HUES6 (cell line): ENCODE results near the gene APOC3.
"Not testable (repeated sequence)": the region's sequence is repeated elsewhere in the genome, so short reads cannot be mapped to it uniquely, and the experiment has no call there.

Source experiments
- H3K27ac ChIP-seq: 2 replicates; pipeline ENCODE4 v1.7.0; 2013; ENCODE audit warnings: low read depth, mild to moderate bottlenecking, low read length, inconsistent platforms
- H3K27me3 ChIP-seq: 2 replicates; pipeline ENCODE4 v1.6.1; 2013; ENCODE audit warnings: low read length; ENCODE audit not compliant: control insufficient read depth, insufficient read depth
- H3K36me3 ChIP-seq: 2 replicates; pipeline ENCODE4 v1.6.1; 2013; ENCODE audit warnings: low read length; ENCODE audit not compliant: control insufficient read depth, insufficient read depth
- H3K4me1 ChIP-seq: 2 replicates; pipeline ENCODE4 v1.6.1; 2013; ENCODE audit warnings: low read length; ENCODE audit not compliant: control insufficient read depth, insufficient read depth
- H3K4me3 ChIP-seq: 2 replicates; pipeline ENCODE4 v1.5.1; 2013; ENCODE audit warnings: low read depth, low read length
- H3K9ac ChIP-seq: one replicate; pipeline ENCODE4 v1.6.1; 2013; ENCODE audit warnings: mild to moderate bottlenecking, low read length
- H3K9me3 ChIP-seq: 2 replicates; pipeline ENCODE4 v1.6.1; 2013; ENCODE audit warnings: low read depth, low read length; ENCODE audit not compliant: control insufficient read depth, insufficient read depth

APOC3 gene

GRCh38 chr11:116832350-116833290 is 2.9 kb downstream of the APOC3 start:
- Histone ChIP-seq H3K9me3 (0 out of 2 replicates have a peak, but pooled peaks cover 3% of the 10 kb centered on the region), H3K4me1 (peaks cover 33% of the 10 kb centered on the region)

GRCh38 chr11:116833491-116833815 is 3.7 kb downstream of the APOC3 start:
- Histone ChIP-seq H3K27me3 (peaks cover 9% of the 10 kb centered on the region), H3K27ac (no peak overlapping the region), H3K9me3 (0 out of 2 replicates have a peak, but pooled peaks cover 3% of the 10 kb centered on the region), H3K4me1 (peaks cover 34% of the 10 kb centered on the region), H3K36me3 (no peaks in the 10 kb centered on the region), H3K4me3 (no peak overlapping the region), H3K9ac (no peak overlapping the region)

More at GRCh38 chr11:116832350-116833290, 2.9 kb downstream of the APOC3 start:
- Histone ChIP-seq H3K4me3 (no peak overlapping the region), H3K27ac (no peak overlapping the region), H3K36me3 (no peaks in the 10 kb centered on the region), H3K27me3 (peaks cover 9% of the 10 kb centered on the region), H3K9ac (no peak overlapping the region)

- Histone ChIP-seq H3K4me1 (peaks cover 31% of the 10 kb centered on the region), H3K27me3 (peaks cover 9% of the 10 kb centered on the region), H3K4me3 (no peak overlapping the region), H3K36me3 (no peaks in the 10 kb centered on the region), H3K27ac (no peak overlapping the region), H3K9me3 (0 out of 2 replicates have a peak, but pooled peaks cover 3% of the 10 kb centered on the region), H3K9ac (no peak overlapping the region)
Observed at GRCh38 chr11:116833816-116834534, 4.3 kb downstream of the APOC3 start.

- not testable (repeated sequence) for H3K9me3 ChIP-seq, H3K9ac ChIP-seq, H3K4me3 ChIP-seq, H3K27me3 ChIP-seq, H3K27ac ChIP-seq, H3K36me3 ChIP-seq
- peaks cover 26% of the 10 kb centered on the region for H3K4me1 ChIP-seq
Observed at GRCh38 chr11:116834535-116835041, 4.9 kb downstream of the APOC3 start.

GRCh38 chr11:116835042-116835772 is 5.5 kb downstream of the APOC3 start:
- no peaks in the 10 kb centered on the region for H3K36me3 ChIP-seq
- H3K9ac ChIP-seq = no peak overlapping the region
- peak overlapping the region; percentile 61 for H3K4me3 ChIP-seq
- peaks cover 26% of the 10 kb centered on the region for H3K4me1 ChIP-seq
- peaks cover 9% of the 10 kb centered on the region for H3K27me3 ChIP-seq
- no peak overlapping the region for H3K27ac ChIP-seq
- 0 out of 2 replicates have a peak, but pooled peaks cover 3% of the 10 kb centered on the region for H3K9me3 ChIP-seq

GRCh38 chr11:116835791-116836631 is 6.3 kb downstream of the APOC3 start:
- peaks cover 9% of the 10 kb centered on the region for H3K27me3 ChIP-seq
- H3K9ac ChIP-seq = peak overlapping the region; percentile 18
- no peak overlapping the region for H3K27ac ChIP-seq
- H3K4me1 ChIP-seq = peaks cover 26% of the 10 kb centered on the region
- 0 out of 2 replicates have a peak, but pooled peaks cover 3% of the 10 kb centered on the region for H3K9me3 ChIP-seq
- H3K36me3 ChIP-seq = no peaks in the 10 kb centered on the region
- peak overlapping the region; percentile 61 for H3K4me3 ChIP-seq

- Histone ChIP-seq H3K27ac (no peak overlapping the region), H3K9ac (no peak overlapping the region), H3K9me3 (0 out of 2 replicates have a peak, but pooled peaks cover 2% of the 10 kb centered on the region), H3K4me1 (peaks cover 26% of the 10 kb centered on the region), H3K27me3 (peaks cover 9% of the 10 kb centered on the region), H3K36me3 (no peaks in the 10 kb centered on the region), H3K4me3 (no peak overlapping the region)
Observed at GRCh38 chr11:116836632-116836991, 6.9 kb downstream of the APOC3 start.

GRCh38 chr11:116837231-116838091 is 7.8 kb downstream of the APOC3 start, which contains the start of gene APOA1:
Gene APOA1 (minus strand): TSS chr11:116837622. CDS start chr11:116837387, 235 bp downstream.
- peaks cover 9% of the 10 kb centered on the region for H3K27me3 ChIP-seq
- no peak within 1 kb of the TSS for H3K9ac ChIP-seq
- H3K27ac ChIP-seq = no peak within 1 kb of the TSS
- no peaks in the 10 kb centered on the region for H3K9me3 ChIP-seq
- peaks cover 26% of the 10 kb centered on the region for H3K4me1 ChIP-seq
- no peaks in the 10 kb centered on the region for H3K36me3 ChIP-seq
- no peak within 1 kb of the TSS for H3K4me3 ChIP-seq

GRCh38 chr11:116838321-116839084 is 8.8 kb downstream of the APOC3 start:
- Histone ChIP-seq H3K36me3 (peaks cover 5% of the 10 kb centered on the region; the same call in 1 of the 2 replicates), H3K27me3 (peaks cover 9% of the 10 kb centered on the region), H3K9ac (no peak overlapping the region), H3K4me1 (peaks cover 26% of the 10 kb centered on the region), H3K9me3 (no peaks in the 10 kb centered on the region), H3K4me3 (no peak overlapping the region), H3K27ac (no peak overlapping the region)
